Embryonic facial prominence (tissue), 1 donor: Measurements from ENCODE around the gene PRICKLE2.

Source experiments
- DNase-seq: peaks from one replicate; pipeline ENCODE4 v3.0.0-alpha.2; 2016; ENCODE audit errors: extremely low spot score

Gene PRICKLE2

DNA sequence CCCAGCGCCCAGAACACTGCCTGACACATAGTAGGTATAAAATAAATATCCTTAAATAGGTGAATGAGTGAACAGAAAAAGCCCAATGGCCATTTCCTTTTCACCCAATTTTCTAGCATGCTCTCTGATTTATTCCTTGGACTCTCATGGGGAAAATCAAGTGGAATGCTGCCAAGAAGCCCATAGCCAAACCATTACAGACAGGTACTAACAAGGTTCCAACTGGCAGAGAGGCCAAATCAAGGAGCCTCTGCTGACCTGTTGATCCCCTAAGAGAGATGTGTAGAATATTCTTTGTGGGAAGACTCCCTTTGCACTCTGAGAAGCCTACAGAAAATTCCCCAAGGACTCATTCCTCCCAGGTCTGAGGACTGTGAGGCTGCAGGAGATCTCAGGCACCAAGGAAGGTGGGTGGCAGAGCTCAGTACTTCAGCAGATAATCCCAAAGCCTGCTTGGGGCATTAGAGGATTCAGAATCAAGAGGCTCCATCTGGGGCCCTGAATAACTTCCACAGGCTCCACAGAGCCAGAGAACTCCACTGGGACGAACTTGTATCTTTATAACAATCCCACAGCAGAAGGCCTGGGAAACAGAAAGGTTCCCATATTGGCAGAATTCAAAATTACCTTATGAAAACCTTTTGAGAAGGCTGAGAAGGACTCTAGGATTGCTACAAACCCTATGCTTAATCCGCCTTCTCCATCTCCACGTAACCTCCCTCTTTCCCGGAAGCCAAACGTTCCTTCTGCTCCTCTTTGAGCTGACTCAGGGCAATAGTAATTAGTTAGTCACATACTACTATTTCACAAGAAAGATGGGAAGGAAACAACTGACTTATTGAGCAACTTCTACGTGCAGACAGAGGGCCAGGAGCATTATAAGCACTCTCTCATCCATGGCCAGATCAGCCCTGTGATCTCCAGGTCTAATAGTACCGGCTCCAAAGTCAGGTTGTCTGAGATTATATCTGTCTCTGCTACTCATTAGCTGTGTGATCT is 34.5 kb downstream of the PRICKLE2 start:
- no peak for DNase-seq

DNA sequence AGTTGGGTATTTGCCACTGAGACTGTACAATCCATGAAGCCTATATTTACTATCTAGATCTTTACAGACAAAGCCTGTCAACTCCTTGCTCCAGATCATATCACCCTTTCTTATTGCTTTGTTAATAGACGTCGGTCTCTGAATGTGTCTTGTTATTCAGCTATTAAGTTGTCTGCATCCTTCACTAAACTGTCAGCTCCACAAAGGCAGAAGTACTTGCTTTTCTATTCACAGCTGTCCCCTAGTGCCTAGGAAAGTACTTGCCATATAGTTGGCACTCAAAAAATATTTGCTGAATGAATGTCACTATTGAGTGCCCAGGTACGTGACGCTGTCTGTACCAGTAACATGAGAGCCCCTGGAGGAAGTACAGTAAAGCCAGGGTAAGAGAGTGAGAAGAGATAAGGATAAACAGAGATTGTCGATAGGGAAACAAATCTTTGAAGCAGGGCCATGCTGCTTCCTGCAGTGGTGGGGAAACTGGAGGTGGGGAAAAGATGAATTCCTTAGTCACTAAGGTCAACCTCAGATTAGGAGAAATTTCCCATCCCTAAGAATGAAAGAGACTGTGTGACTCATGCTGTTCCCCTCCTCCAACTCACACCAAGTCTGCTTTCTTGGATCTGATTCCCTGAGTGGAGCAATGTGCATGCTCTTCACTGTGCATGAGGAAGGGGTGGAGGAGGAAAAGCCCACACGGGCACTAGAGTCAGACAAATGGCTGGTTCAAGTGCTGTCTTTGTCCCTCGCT is 36.3 kb downstream of the PRICKLE2 start:
- no peak for DNase-seq

DNA sequence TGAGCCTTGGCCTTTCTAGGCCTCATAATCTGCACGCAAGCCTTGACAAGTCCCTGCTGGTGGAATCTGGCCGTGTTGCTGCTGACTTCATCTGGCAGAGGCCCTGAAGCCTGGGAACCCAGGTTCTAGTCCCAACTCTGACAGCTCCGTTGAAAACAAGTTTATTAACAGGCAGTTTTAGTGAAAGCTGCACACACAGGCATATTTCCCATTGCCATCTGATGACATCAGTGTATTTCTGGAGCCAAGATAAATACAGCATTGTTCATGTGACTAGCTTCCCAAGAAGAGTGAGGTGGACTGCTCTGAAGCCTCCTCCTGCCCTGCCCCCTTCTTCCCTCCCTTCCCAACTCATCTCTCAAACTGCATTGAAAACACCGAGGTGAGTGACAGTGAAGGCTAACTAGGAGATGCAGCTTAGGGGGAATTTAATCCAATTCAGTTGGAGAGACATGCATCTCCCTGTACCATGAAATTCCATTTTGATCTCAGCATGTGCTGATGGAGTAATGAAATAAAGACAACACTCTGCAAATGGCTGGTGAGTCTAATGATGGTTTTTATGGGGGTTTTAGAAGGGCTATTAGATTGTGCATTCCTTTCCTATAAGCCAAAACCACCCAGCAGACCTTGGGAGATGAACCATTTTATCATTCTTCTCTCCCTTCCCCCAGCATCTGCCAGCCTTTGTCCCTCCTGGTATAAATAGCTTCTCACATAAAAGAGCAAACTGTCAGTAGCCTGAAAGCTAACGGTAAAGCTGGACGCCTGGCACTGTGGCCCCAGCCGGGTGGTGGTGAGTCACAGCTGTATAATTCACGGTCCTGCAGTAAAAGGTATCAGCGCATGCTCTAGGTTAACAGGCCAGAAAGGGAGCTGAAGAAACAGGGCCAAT is 38.0 kb downstream of the PRICKLE2 start:
- peak; percentile 52 for DNase-seq

DNA sequence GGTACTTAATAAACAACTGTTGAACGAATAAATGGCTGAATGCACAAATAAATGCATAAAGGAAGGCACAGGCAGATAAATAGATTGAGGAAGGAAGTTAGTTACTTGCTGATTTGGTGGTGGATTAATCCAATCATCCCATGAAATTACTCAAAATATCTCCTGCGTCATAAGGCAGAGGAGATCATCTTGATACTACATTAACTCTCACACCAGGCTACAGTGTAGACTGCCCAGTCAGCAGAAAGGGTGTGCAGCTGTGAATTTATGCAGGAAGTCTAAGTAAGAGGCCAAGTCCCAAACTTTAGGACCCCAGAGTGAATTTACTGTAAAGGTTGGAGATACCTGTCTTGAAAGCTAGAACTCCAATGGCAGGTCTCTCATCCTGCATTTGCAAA is 38.6 kb downstream of the PRICKLE2 start:
- no peak for DNase-seq

DNA sequence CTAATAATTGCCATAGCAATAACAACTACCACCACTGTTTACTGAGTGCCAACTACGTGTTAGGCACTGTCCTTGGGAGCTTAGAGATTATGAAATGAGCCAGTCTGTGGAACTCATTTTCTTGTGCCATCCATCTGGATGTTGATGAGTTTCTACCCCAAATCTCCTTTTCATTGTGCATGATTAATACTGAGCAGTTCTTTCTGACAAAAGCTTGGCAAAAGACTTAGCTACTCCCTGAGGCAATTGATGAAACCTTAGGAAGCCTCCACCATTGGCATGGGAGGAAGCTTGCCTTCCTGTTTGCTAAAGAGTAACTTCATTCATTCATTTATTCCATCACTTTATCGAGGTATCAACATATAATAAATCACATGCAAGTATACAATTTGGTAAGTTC is 39.8 kb downstream of the PRICKLE2 start:
- DNase-seq: no peak

DNA sequence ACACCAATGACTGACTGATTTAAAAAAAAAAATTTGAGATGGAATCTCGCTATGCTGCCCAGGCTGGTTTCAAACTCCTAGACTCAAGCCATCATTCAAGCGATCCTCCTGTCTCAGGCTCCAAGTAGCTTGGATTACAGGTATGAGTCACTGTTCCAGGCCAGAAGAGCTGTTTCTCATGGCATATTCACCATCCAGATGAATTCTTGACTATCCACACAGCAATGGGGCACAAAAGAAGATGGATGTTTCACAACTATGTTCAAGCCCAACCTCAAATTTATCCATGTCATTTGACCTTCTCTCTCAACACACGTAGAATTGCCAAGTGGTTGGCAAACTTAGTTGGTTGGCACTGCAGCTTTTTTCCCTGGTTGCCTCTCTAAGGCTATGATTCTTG is 40.6 kb downstream of the PRICKLE2 start:
- DNase-seq: no peak

DNA sequence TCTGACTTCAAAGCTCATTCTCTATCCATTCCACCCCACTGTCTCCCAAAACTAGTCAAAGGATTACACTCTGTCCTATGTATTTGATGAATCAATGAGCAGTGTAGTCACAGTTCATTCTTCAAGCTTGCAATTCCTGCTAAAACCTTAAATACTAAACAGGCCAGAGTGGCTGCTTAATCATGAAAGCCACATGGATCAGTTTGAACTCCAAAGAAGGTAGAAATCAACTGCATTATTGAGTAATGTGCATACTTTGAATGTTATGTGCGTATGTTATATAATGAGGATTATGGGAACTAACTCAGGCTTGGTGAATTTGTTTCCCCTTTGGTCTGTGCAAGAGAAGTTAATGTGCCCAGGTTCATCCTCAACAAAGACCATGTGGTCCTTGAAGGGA is 45.4 kb downstream of the PRICKLE2 start:
- DNase-seq: no peak

DNA sequence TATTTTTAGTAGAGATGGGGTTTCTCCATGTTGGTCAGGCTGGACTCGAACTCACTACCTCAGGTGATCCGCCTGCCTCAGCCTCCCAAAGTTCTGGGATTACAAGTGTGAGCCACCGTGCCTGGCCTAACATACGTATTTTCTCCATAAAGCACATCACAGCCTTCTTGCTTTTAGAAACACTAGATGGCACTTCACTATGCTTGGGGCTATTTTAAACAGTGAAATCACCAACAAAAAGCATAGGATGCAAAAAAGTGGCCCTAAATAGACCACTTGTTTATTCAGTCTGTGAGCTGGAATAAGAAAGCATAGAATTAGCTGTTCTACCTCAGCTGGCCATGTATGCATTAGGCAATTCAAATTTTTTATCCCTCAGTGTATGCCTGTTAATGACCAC is 46.0 kb downstream of the PRICKLE2 start:
- no peak for DNase-seq

DNA sequence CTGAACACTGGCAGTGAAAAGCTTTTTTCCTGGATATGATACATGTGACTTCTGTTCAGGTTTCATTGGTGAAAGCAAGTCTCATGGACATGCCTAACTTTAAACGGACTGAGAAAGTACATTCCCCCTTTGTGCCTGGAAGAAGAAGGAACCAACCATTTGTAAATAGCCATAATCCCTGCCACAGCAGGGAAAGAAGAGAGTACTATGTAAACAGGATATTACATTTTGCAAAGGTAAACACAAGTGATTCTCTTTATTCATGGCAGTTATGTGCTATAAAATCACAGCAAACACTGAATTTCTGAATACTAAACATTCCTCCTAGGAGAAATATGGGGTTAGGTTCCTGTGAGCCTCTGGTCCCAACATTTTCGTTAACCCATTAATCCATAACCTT is 46.8 kb downstream of the PRICKLE2 start:
- no peak for DNase-seq

DNA sequence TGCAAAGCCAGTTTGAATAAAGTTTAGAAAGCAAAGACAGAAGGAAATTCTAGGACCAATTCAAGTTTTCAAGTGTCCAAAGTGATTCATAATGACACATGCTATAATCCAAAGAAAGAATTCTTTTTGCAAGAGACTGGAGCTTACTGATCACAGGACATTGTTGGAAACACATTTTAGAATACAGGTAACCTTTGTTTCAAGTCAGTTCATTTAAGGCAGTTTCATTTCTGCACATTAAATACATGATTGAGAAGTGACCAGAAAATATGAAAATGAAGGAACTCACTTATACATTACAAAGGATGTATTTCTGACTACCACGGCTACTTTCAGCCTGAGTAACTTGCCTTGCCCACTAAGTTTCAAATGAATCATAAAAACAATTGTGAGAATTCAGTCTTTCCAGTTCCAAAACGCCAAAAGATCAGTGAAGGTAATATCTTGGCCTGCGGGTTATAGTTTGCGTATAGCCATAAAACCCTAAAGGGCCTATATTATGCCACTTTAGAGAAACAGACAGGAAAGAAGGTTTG is 48.7 kb downstream of the PRICKLE2 start:
- no peak for DNase-seq

DNA sequence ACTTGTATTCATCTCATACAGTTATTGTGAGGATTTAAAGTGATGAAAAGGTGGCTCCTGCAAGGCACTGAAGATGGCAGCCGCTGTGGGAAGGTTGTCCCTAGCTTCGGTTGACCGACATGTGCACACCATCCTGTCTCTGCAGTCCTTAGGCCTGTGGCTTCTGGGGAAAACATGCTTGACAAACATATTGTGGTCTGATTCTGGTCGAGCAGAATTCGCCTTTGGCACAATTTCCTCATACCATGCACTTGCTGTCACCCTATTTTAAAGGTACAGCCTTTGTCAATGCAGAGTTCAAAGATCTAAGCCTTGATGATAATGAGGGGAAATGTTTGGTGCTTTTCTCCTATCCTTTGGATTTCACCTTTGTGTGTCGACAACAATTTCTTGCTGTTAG is 50.9 kb downstream of the PRICKLE2 start:
- no peak for DNase-seq

DNA sequence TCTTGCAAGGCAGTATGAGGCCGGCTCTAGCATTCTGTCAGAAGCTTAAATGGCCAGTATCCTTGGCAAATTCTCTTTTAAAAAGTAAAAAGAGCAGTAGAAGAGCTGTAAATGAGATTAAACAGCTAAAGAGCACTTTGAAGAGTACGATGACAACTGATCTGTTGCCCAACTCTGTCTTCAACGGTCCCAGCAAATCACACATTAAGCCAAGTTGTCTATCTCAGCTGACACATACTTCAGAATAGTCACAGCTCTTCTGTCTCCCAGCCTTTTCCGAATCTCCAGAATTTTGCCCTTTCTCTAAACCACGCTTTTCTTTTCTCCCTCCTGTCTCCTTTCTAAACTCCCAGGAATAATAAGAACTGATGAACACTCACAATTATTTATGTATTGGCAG is 51.7 kb downstream of the PRICKLE2 start:
- DNase-seq: no peak

DNA sequence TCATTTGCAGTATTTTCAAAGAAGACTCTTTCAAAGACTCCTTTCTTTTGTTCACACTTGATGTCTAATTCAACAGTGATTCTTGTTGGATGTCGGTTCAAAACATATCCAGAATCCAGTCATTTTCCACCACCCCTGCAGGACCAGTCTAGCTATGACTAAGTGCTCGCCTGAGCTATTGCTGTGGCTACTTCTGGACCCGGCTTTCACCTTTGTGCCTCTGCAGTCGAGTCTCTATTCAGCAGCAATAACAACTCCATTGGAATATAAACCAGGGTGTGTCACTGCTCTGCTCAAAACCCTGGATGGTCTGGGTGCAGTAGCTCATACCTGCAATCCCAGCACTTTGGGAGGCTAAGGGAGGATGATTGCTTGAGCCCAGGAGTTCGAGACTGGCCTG is 55.0 kb downstream of the PRICKLE2 start:
- DNase-seq: no peak

DNA sequence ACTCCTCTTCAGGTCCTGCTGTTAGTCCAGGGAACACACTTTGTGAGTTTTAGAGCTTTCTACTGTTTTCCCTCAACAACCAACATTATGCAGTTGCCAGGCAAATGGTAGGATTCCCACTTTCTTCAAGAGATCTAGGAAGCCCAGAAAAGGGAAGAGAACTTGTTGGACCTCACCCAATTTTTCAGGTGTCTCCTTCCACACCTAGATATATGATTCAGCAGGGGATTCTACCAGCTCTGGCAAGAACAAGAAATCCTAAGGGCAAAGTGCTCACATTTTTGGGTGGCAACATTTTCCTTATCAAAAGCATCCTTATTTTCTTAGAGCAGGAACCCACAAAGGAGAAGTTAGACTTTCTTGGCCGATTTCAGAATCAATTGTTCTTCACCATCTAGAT is 57.4 kb downstream of the PRICKLE2 start:
- DNase-seq: no peak

DNA sequence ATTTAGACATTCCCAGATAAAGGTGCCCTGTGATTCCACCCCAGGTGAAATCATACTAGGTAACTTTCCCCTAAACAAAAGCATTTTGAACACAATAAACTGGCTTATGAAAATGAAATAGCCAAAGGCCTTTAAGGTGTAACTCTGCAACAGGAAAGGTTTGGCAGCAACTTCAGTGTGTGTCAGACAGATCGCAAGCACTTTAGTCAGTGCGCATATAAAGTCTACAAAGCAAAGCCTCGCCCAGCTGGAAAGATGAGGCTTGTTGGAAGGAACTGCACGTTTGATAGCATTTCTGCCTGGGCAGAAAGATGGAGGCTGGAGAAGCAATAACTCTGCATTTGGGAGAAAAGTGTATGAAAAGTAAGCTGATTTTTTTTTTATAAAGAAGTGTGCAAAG is 57.9 kb downstream of the PRICKLE2 start:
- no peak for DNase-seq

DNA sequence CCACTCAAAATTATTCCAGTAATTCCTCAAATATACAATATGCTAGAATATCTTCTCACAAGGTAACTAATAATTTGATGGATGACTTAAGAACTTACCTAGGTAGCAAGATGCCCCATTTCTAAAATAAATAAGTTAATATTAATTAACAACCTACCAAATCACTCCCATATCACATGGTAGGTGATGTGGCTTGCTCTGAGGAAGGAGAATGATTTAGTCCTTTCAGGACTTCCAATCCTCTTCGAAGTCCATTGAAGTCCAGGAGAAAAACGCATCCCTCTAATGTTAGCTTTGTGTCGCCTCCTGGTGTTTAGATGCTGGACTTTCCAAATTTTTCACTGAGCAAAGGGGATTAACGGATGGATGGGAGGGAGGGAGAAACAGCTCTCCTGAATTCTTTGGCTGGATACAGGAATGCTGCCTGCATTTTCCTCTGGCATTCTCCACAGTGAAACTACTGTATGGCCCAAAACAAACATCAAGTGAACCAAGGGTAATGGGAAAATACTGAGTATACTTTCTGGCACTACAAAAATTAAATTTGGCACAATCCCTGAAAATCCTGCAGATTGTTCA is 58.6 kb downstream of the PRICKLE2 start:
- DNase-seq: no peak

DNA sequence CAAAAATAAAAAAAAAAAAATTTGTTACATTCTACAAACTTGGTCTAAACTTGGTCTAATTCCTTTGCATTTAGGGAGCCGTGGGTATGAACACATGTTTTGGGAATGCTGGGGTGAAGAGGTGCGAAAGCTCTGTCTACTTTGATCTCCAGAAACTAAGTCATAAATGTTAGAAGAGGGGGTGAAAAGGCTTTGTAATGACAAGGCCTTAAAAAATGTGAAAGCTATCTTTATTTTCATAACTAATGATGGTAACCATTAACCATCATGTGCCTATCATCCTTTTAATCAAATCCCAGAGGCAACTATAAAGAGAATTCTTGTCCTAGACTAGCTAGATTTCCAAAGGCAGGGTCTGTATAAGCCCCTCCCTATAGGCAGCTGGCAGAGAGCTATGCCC is 60.9 kb downstream of the PRICKLE2 start:
- DNase-seq: no peak

DNA sequence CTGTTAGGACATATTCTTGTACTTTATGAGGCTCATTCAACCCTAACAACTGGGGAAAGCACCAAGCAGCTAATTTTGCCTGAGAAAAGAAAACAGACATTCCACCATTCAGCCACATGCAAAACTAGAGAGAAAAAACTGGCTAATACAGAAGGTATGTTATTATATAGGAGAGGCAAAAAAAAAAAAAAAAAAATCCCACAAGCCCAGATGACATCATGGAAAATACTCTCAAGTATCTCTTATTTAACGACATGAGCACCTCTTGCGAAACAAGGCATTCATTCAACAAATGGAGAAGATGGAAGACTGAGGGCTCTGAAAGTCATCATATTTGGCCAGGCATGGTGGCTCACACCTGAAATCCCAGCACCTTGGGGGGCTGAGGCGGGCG is 61.5 kb downstream of the PRICKLE2 start:
- no peak for DNase-seq

DNA sequence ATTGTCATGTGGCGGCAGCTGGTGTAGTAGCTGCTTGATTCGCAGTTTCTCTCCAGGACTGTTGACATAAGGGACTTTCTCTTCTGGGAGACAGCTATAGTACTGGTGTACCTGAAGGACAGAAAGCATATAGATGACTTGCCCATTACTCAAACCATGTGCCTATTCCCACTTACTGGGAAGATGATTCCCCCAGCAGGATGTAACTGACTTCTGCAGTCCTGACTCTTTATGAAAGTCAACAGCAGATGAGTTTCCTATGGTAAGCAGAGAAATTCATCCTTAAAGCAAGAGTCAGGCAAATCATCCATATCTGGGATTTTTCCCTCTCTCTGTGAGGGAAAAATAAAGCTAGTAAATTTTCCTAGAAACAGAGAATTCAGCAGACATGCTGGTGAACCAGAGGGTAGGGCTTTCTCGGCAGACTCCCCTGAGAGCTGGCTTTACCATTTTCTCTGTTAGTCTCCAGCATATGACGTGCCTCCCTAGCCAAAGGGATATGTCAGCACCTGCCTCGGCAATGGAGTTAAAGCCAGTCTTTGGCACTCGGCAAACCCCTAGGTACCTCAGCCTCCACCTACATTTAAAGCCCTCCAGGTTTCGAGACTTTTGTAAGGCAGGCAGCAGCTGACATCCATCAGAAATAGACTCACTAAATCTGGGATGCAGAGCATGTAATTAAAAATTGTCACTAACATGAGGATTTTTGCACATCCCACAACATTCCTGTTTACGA is 62.1 kb downstream of the PRICKLE2 start:
- no peak for DNase-seq

DNA sequence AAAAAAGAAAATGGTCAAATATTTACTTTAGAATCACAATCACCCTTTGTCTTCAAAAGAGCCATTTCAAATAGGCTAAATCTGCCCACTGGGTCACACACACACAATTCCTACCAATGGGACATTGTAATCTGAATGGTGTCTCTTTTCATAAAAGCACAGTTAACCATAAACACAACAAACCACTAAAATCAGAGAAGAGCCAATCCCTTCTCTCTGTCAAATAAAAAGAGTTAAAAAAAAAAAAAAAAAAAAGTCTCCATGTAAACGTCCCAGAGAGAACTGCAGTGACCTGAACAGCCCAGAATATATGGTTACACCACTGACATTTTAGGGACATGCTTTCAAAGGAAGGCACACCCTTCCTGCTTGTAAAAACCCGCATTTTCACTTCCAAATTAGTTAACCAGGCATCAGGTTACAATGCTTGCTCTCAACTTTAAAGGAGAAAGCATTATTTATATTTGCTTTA is 63.7 kb downstream of the PRICKLE2 start:
- no peak for DNase-seq
